ELR (cell line): Measurements from ENCODE around the gene SLAMF8.

ENCODE experiments used
- DNase-seq: peaks from one replicate; pipeline ENCODE4 v3.0.0-alpha.2; 2015; ENCODE audit warnings: low read depth

The SLAMF8 gene

DNA sequence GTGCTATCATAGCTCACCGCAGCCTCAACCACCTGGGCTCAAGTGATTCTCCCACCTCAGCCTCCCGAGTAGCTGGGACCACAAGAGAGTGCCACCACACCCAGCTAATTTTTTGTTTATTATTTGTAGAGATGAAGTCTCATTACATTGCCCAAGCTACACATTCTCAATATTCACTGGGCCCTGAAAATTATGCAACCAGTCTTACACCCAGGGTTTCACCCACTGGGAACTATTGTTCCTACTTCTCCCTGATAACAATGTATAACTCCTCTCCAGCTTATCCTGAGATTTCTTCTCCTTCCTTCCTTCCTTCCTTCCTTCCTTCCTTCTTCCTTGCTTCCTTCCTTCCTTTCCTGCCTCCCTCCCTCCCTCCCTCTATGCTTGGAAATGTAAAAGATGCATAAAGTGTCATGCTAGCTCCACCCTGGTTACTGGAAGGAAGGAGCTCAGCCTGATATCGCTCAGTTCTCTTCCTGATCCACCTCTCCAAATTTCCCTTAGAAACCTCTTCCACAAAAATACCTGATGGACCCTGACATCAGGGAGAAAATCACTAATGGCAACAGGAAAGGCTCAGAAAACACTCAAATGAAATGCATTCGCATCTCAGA, 47.0 kb downstream of the SLAMF8 start:
- no peak for DNase-seq

DNA sequence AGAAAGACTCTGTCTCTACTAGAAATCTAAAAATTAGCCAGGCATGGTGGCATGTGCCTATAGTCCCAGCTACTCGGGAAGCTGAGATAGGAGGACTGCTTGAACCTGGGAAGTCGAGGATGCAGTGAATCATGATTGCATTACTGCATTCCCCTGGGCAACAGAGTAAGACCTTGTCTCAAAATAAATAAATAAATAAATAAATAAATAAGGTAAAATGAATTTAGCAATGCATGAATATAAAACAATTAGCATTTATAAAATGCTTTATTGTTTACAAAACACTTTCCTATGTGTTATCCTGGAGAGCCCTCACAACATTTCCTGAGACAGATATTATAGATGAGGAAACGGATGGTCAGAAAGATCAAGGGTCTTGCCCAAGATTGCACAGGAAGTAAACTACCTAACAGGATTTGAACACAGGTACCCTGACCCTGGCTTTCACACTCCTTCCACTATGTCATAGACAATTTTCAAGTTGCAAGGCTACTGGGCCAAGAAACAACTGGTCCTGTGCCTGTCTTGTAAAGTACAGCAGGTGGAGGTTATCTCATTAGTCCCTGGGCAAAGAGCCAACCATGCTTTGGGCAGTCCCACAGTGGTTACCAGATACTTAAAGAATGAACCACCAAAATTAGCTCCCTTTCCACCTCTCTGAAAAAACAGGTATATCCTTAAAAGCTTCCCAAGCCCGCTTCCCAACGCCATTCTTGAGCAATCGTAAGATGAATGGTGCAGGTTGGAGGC, 51.2 kb downstream of the SLAMF8 start:
- no peak for DNase-seq

DNA sequence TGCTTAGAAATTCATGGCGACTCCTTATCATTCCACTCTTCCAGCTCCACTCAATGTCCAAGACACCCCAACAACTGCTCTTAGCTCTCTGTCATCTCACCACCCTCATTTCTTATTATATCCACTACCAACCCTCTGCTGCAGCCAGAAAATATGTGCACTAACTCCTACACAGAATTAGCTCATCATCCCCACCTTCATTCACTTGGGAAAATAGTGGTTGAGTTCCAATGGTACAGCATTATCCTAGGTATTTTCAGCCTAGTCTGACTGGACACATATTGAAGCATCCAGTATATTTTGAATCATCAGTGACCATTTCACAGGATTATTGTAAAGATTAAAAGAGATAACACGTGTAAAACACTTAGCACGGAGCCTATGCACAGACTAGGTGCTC, 52.5 kb downstream of the SLAMF8 start:
- DNase-seq: peak; percentile 14

DNA sequence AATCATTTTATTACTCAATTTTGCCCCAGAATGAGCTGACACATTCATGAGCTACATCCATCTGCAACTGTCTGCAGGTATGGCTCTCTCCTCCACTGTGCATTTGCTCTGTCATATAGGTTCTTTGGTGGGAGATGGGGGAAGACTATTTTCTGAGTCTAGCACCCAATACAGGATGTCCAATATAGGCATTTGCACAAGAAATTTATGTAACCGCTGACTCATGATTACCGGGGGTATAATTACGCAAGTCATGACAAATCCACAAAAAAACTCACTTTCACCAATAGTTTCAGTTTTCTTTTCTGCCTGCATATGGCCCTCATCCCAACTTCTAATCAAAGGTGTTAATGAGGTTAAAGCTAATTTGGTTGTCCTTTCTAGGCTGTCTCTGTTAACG, 53.3 kb downstream of the SLAMF8 start:
- peak; percentile 91 for DNase-seq

DNA sequence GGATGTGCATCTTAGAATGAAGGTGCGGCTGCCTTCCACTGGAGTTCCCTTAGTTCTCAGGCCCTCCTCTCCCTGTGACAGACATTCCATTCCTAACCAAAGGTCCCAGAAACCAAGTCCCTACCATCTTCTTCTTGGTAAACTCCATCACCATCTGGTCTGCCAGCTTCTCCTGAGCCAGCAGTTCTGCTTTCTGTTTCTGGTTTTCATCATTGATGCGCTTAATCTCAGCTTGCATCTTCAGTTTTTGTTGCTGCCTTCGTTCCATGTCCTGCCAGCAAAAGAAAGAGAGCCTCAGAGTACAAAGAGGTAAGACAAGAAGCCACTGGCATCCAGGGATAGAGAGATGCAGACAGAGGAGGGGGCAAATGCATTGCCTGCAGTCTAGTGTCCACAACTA, 53.8 kb downstream of the SLAMF8 start:
- DNase-seq: no peak

DNA sequence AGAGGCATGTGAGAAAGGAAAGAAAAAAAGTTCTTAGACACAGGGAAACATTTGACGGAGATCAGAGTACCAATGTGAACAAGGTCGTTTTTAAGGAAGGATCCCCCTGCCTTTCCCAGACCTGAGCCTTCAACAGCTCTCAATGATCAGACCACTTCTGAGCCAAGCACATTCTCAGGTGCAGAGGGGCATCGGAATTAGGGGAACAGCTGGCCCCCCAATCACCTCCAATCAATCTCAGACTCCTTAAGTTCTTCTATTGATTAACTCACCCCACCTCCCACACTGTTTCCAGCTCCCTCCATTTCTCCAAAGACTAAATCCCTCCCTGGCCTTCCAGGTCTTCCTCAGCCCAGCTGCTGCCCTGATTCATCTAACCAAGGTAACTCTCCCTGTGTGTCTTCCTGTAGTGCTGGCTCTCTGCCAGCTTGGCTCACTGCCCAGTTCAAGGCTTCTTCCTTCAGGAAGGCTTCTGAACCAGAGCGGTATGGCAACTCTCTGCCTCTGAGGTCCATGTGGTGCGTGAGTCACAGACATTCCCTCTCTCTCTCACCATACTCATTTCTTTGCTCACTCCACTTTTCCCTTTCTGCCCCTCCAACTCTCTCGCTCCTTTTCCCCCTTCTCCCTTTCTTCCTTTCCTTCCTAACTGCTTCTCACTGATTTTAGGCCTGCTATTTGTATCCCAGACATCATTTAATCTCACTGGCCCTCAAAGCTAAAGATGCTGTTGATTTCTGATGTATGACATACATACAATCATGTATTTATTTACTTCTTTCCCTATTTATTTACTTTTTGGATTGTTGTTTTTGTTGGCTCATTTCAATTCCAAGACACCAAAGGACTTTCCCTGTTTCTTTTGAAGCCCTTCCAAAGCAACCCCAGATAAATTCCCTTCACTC, 55.2 kb downstream of the SLAMF8 start:
- DNase-seq: peak; percentile 100

DNA sequence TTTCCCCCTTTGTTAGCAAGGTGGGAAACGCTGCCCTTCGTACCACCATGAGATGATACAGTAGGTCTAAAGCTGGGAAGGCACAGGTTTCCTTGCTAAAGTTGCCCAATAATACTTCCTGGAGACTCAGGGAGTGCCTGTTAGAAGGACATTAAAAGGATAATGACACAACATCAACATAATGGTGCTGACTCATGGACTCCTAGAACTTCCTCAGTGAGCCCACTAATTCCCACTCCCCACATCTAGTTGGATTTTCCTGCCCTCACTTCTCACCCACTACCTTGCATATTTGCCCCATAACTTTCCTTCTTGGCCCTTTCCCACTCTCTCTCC, 55.8 kb downstream of the SLAMF8 start:
- peak; percentile 83 for DNase-seq

DNA sequence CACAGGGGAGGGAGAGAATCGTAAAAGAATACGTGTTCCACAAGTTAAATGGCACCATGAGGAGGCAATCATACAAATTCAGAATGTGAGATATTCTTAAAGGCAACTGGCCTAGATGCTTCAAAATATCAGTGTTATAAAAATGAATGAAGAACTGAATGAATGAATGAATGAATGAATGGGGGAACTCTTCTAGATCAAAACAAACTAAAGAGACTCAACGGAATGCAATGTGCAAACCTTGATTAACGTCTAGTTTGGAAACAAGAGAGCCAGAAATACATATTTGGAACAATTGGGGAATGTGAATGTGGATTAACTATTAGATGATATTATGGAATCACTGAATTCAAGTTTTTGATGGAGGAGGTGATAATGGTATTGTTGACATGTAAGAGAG, 56.5 kb downstream of the SLAMF8 start:
- DNase-seq: no peak

DNA sequence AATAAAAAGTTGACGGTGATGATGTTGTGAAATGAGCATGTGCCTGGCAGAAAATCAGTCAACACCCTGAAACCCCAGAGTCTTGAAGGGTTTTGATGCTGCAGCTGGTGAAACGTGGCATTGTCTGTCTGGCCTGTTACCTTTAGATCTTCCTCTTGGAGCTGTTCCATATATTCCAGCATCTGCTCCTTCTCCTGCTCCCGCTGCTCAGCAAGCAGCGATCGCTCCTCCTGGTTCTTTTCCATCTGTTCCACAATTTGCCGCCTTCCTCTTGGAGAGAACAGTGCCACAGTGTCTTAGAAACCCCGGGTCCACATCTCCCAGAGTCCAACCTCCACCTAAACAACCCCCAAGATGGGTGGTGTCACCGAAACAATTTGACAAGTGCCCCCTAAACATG, 57.6 kb downstream of the SLAMF8 start:
- DNase-seq: no peak
